Fibroblast of skin of left quadriceps (primary cell): ENCODE results near the gene SYNPO2.

Experiments
- DNase-seq, 2 experiments: peaks; one replicate each; pipeline ENCODE4 v3.0.0-alpha.2; 2013; ENCODE audit warnings: low read depth in 2 of 2

The SYNPO2 gene

DNA sequence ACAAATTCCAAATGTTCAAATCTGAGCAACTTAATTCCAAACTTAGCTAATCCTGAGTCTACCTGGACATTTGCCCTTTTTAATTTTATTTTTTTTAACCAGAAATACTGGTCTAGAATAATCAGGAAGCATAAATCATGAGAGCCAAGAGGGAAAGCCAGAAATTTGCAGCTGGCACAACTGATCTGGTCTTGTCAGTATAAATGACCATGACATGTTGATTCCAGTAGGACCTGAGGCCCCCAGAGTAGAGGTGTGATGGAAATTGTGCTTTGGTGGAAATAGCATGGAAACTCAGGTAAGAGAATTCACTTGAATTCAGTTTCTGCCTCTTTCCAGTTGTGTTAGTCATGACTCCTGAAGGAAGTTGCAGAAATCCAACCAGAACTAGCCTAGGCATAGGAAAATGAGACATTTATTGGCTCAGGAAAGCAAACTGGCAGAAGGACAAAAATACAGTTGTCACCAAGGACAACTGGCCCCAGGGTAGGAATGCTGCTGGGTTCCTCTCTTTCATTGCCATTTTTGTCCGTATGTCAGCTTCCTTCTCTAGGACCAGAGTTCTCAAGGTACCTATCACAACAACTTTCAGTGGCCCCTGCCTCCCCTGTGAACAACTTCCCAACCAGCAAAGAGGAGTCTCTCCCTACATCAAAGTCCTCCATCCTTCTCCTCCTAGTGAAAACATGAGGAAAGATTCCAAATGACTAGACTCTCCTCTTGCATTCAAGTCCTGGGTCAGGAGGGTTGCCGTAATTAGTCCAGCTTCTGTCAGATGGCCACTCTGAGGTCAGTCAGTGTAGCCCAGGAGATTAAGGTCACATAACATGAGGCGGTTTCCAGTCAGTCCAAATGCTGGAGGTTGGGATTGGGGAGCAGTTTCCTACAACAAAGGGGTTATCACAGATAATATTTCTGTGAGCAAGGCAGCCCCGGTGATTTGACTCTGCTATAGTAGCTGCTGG, 217.7 kb downstream of the SYNPO2 start:
- no peak for DNase-seq

- no peak for DNase-seq
Observed at GRCh38 chr4:119110121-119110520, 221.5 kb downstream of the SYNPO2 start.
